Hepatocyte (in vitro differentiated cells): ENCODE data around the gene SCFD2. TPM values are rescaled to one million over a fixed set of nuclear protein-coding genes. Genes with fewer than 3 reads are reported as not detected.

Source experiments
- DNase-seq: peaks from one replicate; pipeline ENCODE4 v3.0.0-alpha.2; 2016; ENCODE audit warnings: low spot score
- H2AFZ ChIP-seq: fragments of 200-600 bp; sonication (generic); 2 replicates; pipeline ENCODE4 v1.6.0; 2016; ENCODE audit warnings: antibody characterized with exemption, mild to moderate bottlenecking
- H3K27ac ChIP-seq: fragments of 200-600 bp; sonication (generic); 2 replicates; pipeline ENCODE4 v1.5.1; 2016; ENCODE audit warnings: mild to moderate bottlenecking
- H3K27me3 ChIP-seq: fragments of 200-600 bp; sonication (generic); 2 replicates; pipeline ENCODE4 v1.6.1; 2016
- H3K36me3 ChIP-seq: fragments of 200-600 bp; sonication (generic); replicated peaks from 2 replicates; pipeline ENCODE4 v1.5.1; 2016; ENCODE audit warnings: low read depth; ENCODE audit not compliant: insufficient read depth
- H3K4me1 ChIP-seq: fragments of 200-600 bp; sonication (generic); 2 replicates; pipeline ENCODE4 v1.5.1; 2016; ENCODE audit warnings: mild to moderate bottlenecking, moderate library complexity; ENCODE audit not compliant: insufficient read depth
- H3K4me2 ChIP-seq: fragments of 200-600 bp; sonication (generic); 2 replicates; pipeline ENCODE4 v1.6.0; 2016
- H3K4me3 ChIP-seq: fragments of 200-600 bp; sonication (generic); 2 replicates; pipeline ENCODE4 v1.5.1; 2016; ENCODE audit warnings: mild to moderate bottlenecking
- H3K79me2 ChIP-seq: fragments of 200-600 bp; sonication (generic); 2 replicates; pipeline ENCODE4 v1.6.0; 2017; ENCODE audit warnings: mild to moderate bottlenecking
- H3K9me2 ChIP-seq: fragments of 200-600 bp; sonication (generic); replicated peaks from 2 replicates; pipeline ENCODE4 v1.6.0; 2017; ENCODE audit warnings: mild to moderate bottlenecking; ENCODE audit not compliant: insufficient read depth
- H3K9me3 ChIP-seq: fragments of 200-600 bp; sonication (generic); 2 replicates; pipeline ENCODE4 v1.5.1; 2016; ENCODE audit warnings: low read depth, mild to moderate bottlenecking
- H4K20me1 ChIP-seq: fragments of 200-600 bp; sonication (generic); 2 replicates; pipeline ENCODE4 v1.6.0; 2016; ENCODE audit warnings: mild to moderate bottlenecking; ENCODE audit not compliant: insufficient read depth, poor library complexity, severe bottlenecking
- CTCF ChIP-seq: fragments of 200-600 bp; sonication (generic); IDR thresholded peaks from 2 replicates; pipeline ENCODE4 v1.5.1; 2016; ENCODE audit warnings: antibody characterized with exemption, mild to moderate bottlenecking; ENCODE audit not compliant: poor library complexity
- EZH2 ChIP-seq: fragments of 200-600 bp; sonication (generic); IDR thresholded peaks from 2 replicates; pipeline ENCODE4 v1.6.1; 2016; ENCODE audit warnings: antibody characterized with exemption, mild to moderate bottlenecking, borderline replicate concordance
- EZH2phosphoT487 ChIP-seq: fragments of 200-600 bp; sonication (generic); IDR thresholded peaks from one replicate; pipeline ENCODE4 v1.6.1; 2018; ENCODE audit warnings: antibody characterized with exemption, mild to moderate bottlenecking, low read depth, moderate library complexity; ENCODE audit not compliant: unreplicated experiment, severe bottlenecking
- WGBS: methylation state at CpG from one replicate; pipeline ENCODE4 v1.1.6; 2016; ENCODE audit warnings: low lambda C conversion rate; ENCODE audit errors: missing lambda C conversion rate; 5-methylcytosine and 5-hydroxymethylcytosine counted together
- polyA plus RNA-seq: library from polyadenylated mRNA; unstranded; fragments of >200 nt; fragmentation: Nextera tagmentation; extraction: Ambion mirVana; gene quantifications from 2 replicates; pipeline ENCODE4 v1.2.1, GENCODE V29; 2016
- total RNA-seq: library from RNA; depleted of rRNA; stranded (reverse); fragments of >200 nt; gene quantifications from 2 replicates; pipeline ENCODE4 v1.2.3, GENCODE V29; 2014

The SCFD2 gene
- total and polyA plus RNA-seq, 2 experiments from 2014 or later: 8.4 to 15.7 TPM

DNA sequence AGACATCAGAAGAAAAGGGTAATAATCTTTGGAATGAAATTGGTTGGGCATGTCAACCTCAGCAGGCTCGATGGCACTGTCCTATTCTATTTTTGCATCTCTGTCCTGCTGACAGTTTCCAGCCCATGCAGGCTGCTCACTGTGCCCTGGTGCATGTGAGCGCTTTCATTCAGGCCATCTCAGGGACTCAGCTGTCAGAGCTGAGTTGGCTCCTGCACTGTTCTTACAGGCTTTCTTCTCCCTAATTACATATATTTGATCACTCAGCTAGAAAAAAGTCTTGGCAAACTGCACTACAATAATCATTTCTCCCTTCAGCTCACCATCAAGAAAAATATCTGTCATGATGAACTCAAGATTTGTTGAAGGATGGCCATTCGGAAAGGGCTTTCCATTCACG is 419.0 kb downstream of the SCFD2 start:
- Histone ChIP-seq H3K9me2 (no peaks in the 10 kb centered on the region), H3K9me3 (no peaks in the 10 kb centered on the region), H3K27ac (no peak overlapping the region), H3K79me2 (no peaks in the 10 kb centered on the region), H3K27me3 (no peaks in the 10 kb centered on the region), H4K20me1 (no peaks in the 10 kb centered on the region), H3K4me1 (no peaks in the 10 kb centered on the region), H2AFZ (no peak overlapping the region), H3K4me2 (no peak overlapping the region), H3K4me3 (no peak overlapping the region), H3K36me3 (no peaks in the 10 kb centered on the region)
- no peak for DNase-seq
- WGBS: 82% methylated on average over 4 of the region's 4 CpGs
- TF ChIP-seq EZH2phosphoT487: no peak
- no peak for TF ChIP-seq CTCF
- TF ChIP-seq EZH2: no peak

- Histone ChIP-seq H3K27ac (no peak overlapping the region), H3K79me2 (no peaks in the 10 kb centered on the region), H3K27me3 (no peaks in the 10 kb centered on the region), H4K20me1 (no peaks in the 10 kb centered on the region), H3K36me3 (no peaks in the 10 kb centered on the region), H3K9me3 (no peaks in the 10 kb centered on the region), H3K4me2 (no peak overlapping the region), H3K9me2 (no peaks in the 10 kb centered on the region), H3K4me3 (no peak overlapping the region), H2AFZ (no peak overlapping the region), H3K4me1 (no peaks in the 10 kb centered on the region)
- no peak for TF ChIP-seq CTCF
- TF ChIP-seq EZH2: no peak
- TF ChIP-seq EZH2phosphoT487: no peak
- 94% methylated on average over 2 of the region's 2 CpGs for WGBS
- DNase-seq: no peak
Measured at GRCh38 chr4:52945982-52946381, 419.9 kb downstream of the SCFD2 start.

DNA sequence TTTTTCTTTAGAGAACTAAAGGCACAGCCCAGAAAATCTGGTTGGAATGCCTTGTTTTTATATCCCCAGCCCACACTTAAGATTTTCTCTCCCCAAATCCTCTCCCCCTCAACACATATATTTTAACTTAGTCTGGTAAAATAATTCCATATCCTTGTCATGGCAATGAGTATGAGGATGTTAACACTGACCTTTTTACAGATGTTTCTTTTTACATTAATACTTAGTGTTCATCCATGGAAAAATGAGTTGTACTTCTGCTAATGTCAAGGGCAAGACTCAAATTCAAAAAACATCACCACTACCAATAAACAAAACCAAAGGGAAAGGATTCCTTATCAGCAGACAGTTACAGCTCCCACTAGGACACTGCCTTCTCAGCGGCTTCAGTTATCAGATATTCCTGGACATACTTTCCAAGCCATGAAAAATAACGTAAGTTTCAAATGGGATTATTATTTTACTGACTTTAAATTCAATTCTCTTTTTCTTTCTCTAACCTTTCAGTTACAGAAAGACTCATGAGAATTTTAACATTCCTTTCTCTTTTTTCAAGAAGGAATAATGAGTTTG is 420.4 kb downstream of the SCFD2 start:
- Histone ChIP-seq H3K9me3 (no peaks in the 10 kb centered on the region), H3K4me3 (no peak overlapping the region), H3K27ac (no peak overlapping the region), H2AFZ (no peak overlapping the region), H3K4me1 (no peaks in the 10 kb centered on the region), H3K27me3 (no peaks in the 10 kb centered on the region), H3K9me2 (no peaks in the 10 kb centered on the region), H3K79me2 (no peaks in the 10 kb centered on the region), H4K20me1 (no peaks in the 10 kb centered on the region), H3K36me3 (no peaks in the 10 kb centered on the region), H3K4me2 (no peak overlapping the region)
- no peak for DNase-seq
- TF ChIP-seq EZH2 (no peak), EZH2phosphoT487 (no peak), CTCF (no peak)
- WGBS: 51% methylated on average over 2 of the region's 2 CpGs

DNA sequence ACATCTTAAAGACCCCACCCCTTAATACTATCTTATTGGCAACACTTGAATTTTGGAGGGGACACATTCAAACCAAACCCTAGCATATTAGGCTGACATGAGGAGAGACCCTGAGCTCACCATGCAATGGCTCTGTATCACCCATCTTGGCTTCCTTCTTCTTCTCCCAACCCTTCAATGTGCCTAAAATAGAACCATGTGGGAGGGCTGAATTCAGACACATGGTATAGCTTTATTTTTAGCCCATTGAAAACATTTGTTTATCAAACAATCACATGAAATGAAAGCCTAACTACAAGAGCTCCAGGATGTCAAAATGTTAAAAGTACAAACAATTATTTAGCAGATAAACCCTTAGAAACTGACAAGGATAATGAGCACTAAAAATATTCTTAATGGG is 422.2 kb downstream of the SCFD2 start:
- Histone ChIP-seq H3K27ac (no peak overlapping the region), H3K36me3 (no peaks in the 10 kb centered on the region), H2AFZ (no peak overlapping the region), H3K27me3 (no peaks in the 10 kb centered on the region), H3K4me1 (no peaks in the 10 kb centered on the region), H3K4me3 (no peak overlapping the region), H3K4me2 (no peak overlapping the region), H3K9me3 (no peaks in the 10 kb centered on the region), H3K9me2 (no peaks in the 10 kb centered on the region), H4K20me1 (no peaks in the 10 kb centered on the region), H3K79me2 (no peaks in the 10 kb centered on the region)
- no peak for TF ChIP-seq EZH2
- no peak for TF ChIP-seq EZH2phosphoT487
- no peak for TF ChIP-seq CTCF
- DNase-seq: no peak
